Measurements from ENCODE around the gene TMEM63A. TPM values are rescaled to one million over a fixed set of nuclear protein-coding genes. Genes with fewer than 3 reads are reported as not detected.
"Not testable (repeated sequence)": the region's sequence is repeated elsewhere in the genome, so short reads cannot be mapped to it uniquely, and the experiment has no call there.

Gene TMEM63A
- 10 to 100 TPM; 14.4 to 42.7 (median 25.3) TPM for total RNA-seq
- 10 to 100 TPM; 13.7 to 37.3 TPM for polyA plus RNA-seq
- long read RNA-seq, donor 1, full-length matches to known transcripts = 5 of 15 reads
- long read RNA-seq, donor 1, partial matches to known transcripts = 3 of 15 reads
- long read RNA-seq, donor 1, other reads (novel, unspliced or antisense) = 7 of 15 reads
- long read RNA-seq, donor 2, full-length matches to known transcripts = 10 of 31 reads
- long read RNA-seq, donor 2, partial matches to known transcripts = 12 of 31 reads
- long read RNA-seq, donor 2, other reads (novel, unspliced or antisense) = 9 of 31 reads
- long read RNA-seq, donor 3, full-length matches to known transcripts = 3 of 18 reads
- long read RNA-seq, donor 3, partial matches to known transcripts = 8 of 18 reads
- long read RNA-seq, donor 3, other reads (novel, unspliced or antisense) = 7 of 18 reads

GRCh38 chr1:225881959-225882693 lies at the start of gene TMEM63A:
TMEM63A (minus strand) TSS chr1:225882380; CDS start chr1:225877580, 4,800 bp downstream.
- WGBS, 4 donors = 0 to 1% (median 0%) methylated on average over 30 to 64 of the region's 64 CpGs
- TF ChIP-seq, protein P1, sequence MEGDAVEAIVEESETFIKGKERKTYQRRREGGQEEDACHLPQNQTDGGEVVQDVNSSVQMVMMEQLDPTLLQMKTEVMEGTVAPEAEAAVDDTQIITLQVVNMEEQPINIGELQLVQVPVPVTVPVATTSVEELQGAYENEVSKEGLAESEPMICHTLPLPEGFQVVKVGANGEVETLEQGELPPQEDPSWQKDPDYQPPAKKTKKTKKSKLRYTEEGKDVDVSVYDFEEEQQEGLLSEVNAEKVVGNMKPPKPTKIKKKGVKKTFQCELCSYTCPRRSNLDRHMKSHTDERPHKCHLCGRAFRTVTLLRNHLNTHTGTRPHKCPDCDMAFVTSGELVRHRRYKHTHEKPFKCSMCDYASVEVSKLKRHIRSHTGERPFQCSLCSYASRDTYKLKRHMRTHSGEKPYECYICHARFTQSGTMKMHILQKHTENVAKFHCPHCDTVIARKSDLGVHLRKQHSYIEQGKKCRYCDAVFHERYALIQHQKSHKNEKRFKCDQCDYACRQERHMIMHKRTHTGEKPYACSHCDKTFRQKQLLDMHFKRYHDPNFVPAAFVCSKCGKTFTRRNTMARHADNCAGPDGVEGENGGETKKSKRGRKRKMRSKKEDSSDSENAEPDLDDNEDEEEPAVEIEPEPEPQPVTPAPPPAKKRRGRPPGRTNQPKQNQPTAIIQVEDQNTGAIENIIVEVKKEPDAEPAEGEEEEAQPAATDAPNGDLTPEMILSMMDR (IDR thresholded peaks at IDR 0.05) = peak in 11 of 12 donors; percentile 16 to 71 (median 50)
- peak in 1 of 2 donors; percentile 81 for TF ChIP-seq POLR2A (IDR thresholded peaks at IDR 0.05)
- peak; percentile 94 to 98 (median 96) for DNase-seq
- Histone ChIP-seq H3K4me1 (peaks cover 6 to 56% (median 48%) of the 10 kb centered on the region in 12 donors), H3K27ac (peak within 1 kb of the TSS; percentile 82 to 98 (median 90)), H3K36me3 (peaks cover 0 to 6% (median under 1%) of the 10 kb centered on the region in 9 donors), H3K4me3 (peak within 1 kb of the TSS; percentile 71 to 99 (median 90)), H3K27me3 (no peaks in the 10 kb centered on the region), H3K9me3 (no peaks in the 10 kb centered on the region)
- peak; percentile 85 to 93 (median 92) for ATAC-seq
- intact Hi-C loops (cut with DNase I) = loop anchor here in 4 of 10 donors (1.0 to 5.0 kb wide), 5 partner anchors 29 to 71 kb away; partner anchors contain the start of genes PYCR2 (in 3 of the 4) and EPHX1 (in 2 of the 4)

DNA sequence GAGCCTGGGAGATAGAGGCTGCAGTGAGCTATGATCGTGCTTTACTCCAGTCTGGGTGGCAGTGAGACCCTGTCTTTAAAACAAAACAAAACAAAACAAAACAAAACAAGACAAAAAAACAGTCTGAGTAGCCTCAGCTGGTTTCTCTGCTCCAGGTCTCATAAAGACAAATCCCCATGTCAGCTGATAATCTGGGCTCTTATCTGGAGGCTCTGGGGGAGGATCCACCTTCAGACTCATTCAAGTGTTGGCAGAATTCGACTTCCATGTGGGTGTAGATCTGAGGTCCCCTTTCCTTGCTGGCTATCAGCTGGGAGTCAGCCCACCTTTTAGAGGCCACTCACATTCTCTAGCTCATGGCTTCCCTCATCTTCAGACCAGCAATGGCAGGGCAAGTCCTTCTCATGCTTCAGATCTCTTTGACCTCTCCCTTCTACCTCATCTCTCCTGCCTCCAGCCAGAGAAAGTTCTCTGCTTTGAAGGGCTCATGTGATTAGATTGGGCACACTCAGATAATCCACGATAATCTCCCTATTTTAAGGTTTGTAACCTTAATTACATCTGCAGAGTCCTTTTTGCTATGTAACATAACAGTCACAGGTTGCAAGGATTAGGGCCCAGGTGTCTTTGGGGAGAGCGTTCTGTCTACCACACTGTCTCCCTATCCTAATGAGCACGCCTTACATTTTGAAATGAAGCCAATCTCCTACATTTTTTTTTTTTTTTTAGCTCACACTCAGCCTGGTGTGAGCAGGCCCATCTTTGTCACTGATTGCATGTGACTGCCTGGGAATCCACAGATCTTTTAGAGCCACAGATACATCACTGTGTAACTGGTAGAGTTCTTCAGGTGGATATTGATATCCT lies 49.3 kb upstream of the TMEM63A start:
- no peaks in the 10 kb centered on the region for H3K4me1 ChIP-seq
- H3K36me3 ChIP-seq = no peaks in the 10 kb centered on the region
- no peak for DNase-seq
- WGBS, 4 donors = 74 to 79% (median 75%) methylated on average over 5 of the region's 5 CpGs
- no peaks in the 10 kb centered on the region for H3K27me3 ChIP-seq
- TF ChIP-seq POLR2A (IDR thresholded peaks at IDR 0.05) = no peak
- TF ChIP-seq, protein P1 (IDR thresholded peaks at IDR 0.05) = no peak
- intact Hi-C loops (cut with DNase I) = no loop called here
- H3K27ac ChIP-seq = no peak overlapping the region
- no peaks in the 10 kb centered on the region for H3K9me3 ChIP-seq
- no peak for ATAC-seq
- H3K4me3 ChIP-seq = no peak overlapping the region

- 92 to 100% (median 94%) methylated on average over 2 of the region's 2 CpGs for WGBS, 4 donors
- TF ChIP-seq, protein P1 (IDR thresholded peaks at IDR 0.05) = no peak
- no peak for TF ChIP-seq POLR2A (IDR thresholded peaks at IDR 0.05)
These were observed 48.4 kb upstream of the TMEM63A start for GRCh38 chr1:225930566-225930965.

DNA sequence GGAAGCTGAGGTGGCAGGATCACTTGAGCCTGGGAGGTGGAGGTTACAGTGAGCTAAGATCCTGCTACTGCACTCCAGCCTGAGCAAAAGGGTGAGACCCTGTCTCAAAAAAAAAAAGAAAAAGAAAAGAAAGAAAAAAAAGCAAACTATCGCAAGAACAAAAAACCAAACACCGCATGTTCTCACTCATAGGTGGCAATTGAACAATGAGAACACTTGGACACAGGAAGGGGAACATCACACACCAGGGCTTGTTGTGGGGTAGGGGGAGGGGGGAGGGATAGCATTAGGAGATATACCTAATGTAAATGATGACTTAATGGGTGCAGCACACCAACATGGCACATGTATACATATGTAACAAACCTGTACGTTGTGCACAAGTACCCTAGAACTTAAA lies 47.3 kb upstream of the TMEM63A start:
- WGBS, 4 donors = 95 to 98% (median 97%) methylated on average over 3 of the region's 3 CpGs
- H3K36me3 ChIP-seq; H3K9me3 ChIP-seq; H3K4me3 ChIP-seq; DNase-seq; H3K27me3 ChIP-seq; ATAC-seq; H3K4me1 ChIP-seq; H3K27ac ChIP-seq; intact Hi-C loops (cut with DNase I): not testable (repeated sequence)

More at GRCh38 chr1:225930566-225930965, 48.4 kb upstream of the TMEM63A start:
- DNase-seq (no peak), ATAC-seq (no peak)
- intact Hi-C loops (cut with DNase I) = no loop called here
- H3K4me3 ChIP-seq = no peak overlapping the region
- H3K27me3 ChIP-seq = no peaks in the 10 kb centered on the region
- H3K9me3 ChIP-seq = no peaks in the 10 kb centered on the region
- no peaks in the 10 kb centered on the region for H3K36me3 ChIP-seq
- no peaks in the 10 kb centered on the region for H3K4me1 ChIP-seq
- H3K27ac ChIP-seq = no peak overlapping the region

Measured in heart left ventricle (tissue), 16 donors.